ENCODE results near the gene AFAP1L2.

The AFAP1L2 gene

GRCh38 chr10:114412907-114413797 is 8.8 kb upstream of the AFAP1L2 start:
- no peak for DNase-seq (ENCODE audit: low read depth in 2 of 2, low spot score in 1 of 2)

GRCh38 chr10:114408968-114409444 is 4.7 kb upstream of the AFAP1L2 start:
- DNase-seq (ENCODE audit: low read depth in 2 of 2, low spot score in 1 of 2) = no peak

GRCh38 chr10:114408112-114408967 is 4.0 kb upstream of the AFAP1L2 start:
- no peak for DNase-seq (ENCODE audit: low read depth in 2 of 2, low spot score in 1 of 2)

- no peak for DNase-seq (ENCODE audit: low read depth in 2 of 2, low spot score in 1 of 2)
These were observed 2.2 kb upstream of the AFAP1L2 start for GRCh38 chr10:114406455-114406854.

GRCh38 chr10:114405011-114405350 is 679 bp upstream of the AFAP1L2 start:
- no peak for DNase-seq (ENCODE audit: low read depth in 2 of 2, low spot score in 1 of 2)

- no peak for DNase-seq (ENCODE audit: low read depth in 2 of 2, low spot score in 1 of 2)
These were observed 651 bp downstream of the AFAP1L2 start for GRCh38 chr10:114403541-114404161.

- no peak for DNase-seq (ENCODE audit: low read depth in 2 of 2, low spot score in 1 of 2)
These were observed 1.3 kb downstream of the AFAP1L2 start for GRCh38 chr10:114402871-114403540.

- DNase-seq (ENCODE audit: low read depth in 2 of 2, low spot score in 1 of 2) = no peak
These were observed 2.1 kb downstream of the AFAP1L2 start for GRCh38 chr10:114402233-114402632.

GRCh38 chr10:114401195-114401791 is 3.0 kb downstream of the AFAP1L2 start:
- no peak for DNase-seq (ENCODE audit: low read depth in 2 of 2, low spot score in 1 of 2)

GRCh38 chr10:114400091-114400490 is 4.2 kb downstream of the AFAP1L2 start:
- DNase-seq (ENCODE audit: low read depth in 2 of 2, low spot score in 1 of 2) = no peak

- DNase-seq (ENCODE audit: low read depth in 2 of 2, low spot score in 1 of 2) = no peak
These were observed 4.7 kb downstream of the AFAP1L2 start for GRCh38 chr10:114399576-114399975.

GRCh38 chr10:114398587-114399331 is 5.5 kb downstream of the AFAP1L2 start:
- no peak for DNase-seq (ENCODE audit: low read depth in 2 of 2, low spot score in 1 of 2)

- no peak for DNase-seq (ENCODE audit: low read depth in 2 of 2, low spot score in 1 of 2)
These were observed 6.6 kb downstream of the AFAP1L2 start for GRCh38 chr10:114397651-114398145.

- no peak for DNase-seq (ENCODE audit: low read depth in 2 of 2, low spot score in 1 of 2)
These were observed 7.8 kb downstream of the AFAP1L2 start for GRCh38 chr10:114396464-114396863.

- no peak for DNase-seq (ENCODE audit: low read depth in 2 of 2, low spot score in 1 of 2)
These were observed 8.8 kb downstream of the AFAP1L2 start for GRCh38 chr10:114395366-114396022.

GRCh38 chr10:114394531-114394930 is 9.8 kb downstream of the AFAP1L2 start:
- DNase-seq (ENCODE audit: low read depth in 2 of 2, low spot score in 1 of 2) = no peak

- no peak for DNase-seq (ENCODE audit: low read depth in 2 of 2, low spot score in 1 of 2)
These were observed 10.4 kb downstream of the AFAP1L2 start for GRCh38 chr10:114393886-114394285.

- DNase-seq (ENCODE audit: low read depth in 2 of 2, low spot score in 1 of 2) = no peak
These were observed 10.8 kb downstream of the AFAP1L2 start for GRCh38 chr10:114393482-114393881.

Measured in stimulated activated CD8-positive, alpha-beta memory T cell treated with anti-CD3 and anti-CD28 coated beads, Interleukin-4, amount 100 ng/mL, for 1 hour (primary cell).